Pancreas (tissue), 10 donors: ENCODE data around the gene SLC19A2. TPM values are rescaled to one million over a fixed set of nuclear protein-coding genes. Genes with fewer than 3 reads are reported as not detected.

Experiments used
- ATAC-seq, 4 donors: fragments of 200-7000 bp; cut with Tn5 transposase; one replicate each; pipeline versions ENCODE4 v1.8.0 to v1.9.1; 2020; ENCODE audit warnings: mild to moderate bottlenecking in 4 of 4, moderate library complexity in 4 of 4
- DNase-seq, 6 donors: peaks; one replicate each; pipeline ENCODE4 v3.0.0-alpha.2; 2020
- FAIRE-seq: peaks from 2 replicates; lab custom pipeline; 2012; peaks lifted over from hg19 to GRCh38; lab: Jason Lieb, UNC
- H3K27ac ChIP-seq, 4 donors: fragments of 200-600 bp; sonication (generic); 1 replicate in 3 of 4; 2 replicates in 1 of 4; pipeline versions ENCODE4 v1.5.0 to v1.8.0; 2020
- H3K27me3 ChIP-seq, 4 donors: fragments of 200-600 bp; one replicate each; pipeline ENCODE4 v1.8.0; 2021
- H3K36me3 ChIP-seq, 3 donors: fragments of 200-600 bp; sonication (generic) in 1 of 3; one replicate each; pipeline versions ENCODE4 v1.5.0 to v1.8.0; 2020 to 2021
- H3K4me1 ChIP-seq, 3 donors: fragments of 200-600 bp; one replicate each; pipeline ENCODE4 v1.8.0; 2021
- H3K4me3 ChIP-seq, 4 donors: fragments of 200-600 bp; sonication (generic) in 2 of 4; one replicate each; pipeline versions ENCODE4 v1.5.0 to v1.8.0; 2020 to 2021
- H3K9me3 ChIP-seq, 4 donors: fragments of 200-600 bp; one replicate each; pipeline ENCODE4 v1.8.0; 2021
- CTCF ChIP-seq, 4 donors: fragments of 200-600 bp; sonication (generic) in 3 of 4; IDR thresholded peaks; one replicate each; pipeline versions ENCODE4 v1.5.0 to v1.8.0; 2021; ENCODE audit warnings: antibody characterized with exemption in 4 of 4
- whole genome bisulfite sequencing, 2 donors: extraction: QIAGEN DNeasy Blood & Tissue Kit; methylation state at CpG; one replicate each; pipeline ENCODE4 v1.1.7; 2013; 5-methylcytosine and 5-hydroxymethylcytosine counted together
- intact Hi-C, 3 donors: fragments of 100-400 bp; cut with DNase I; formaldehyde crosslinking; loops; one replicate each; pipeline versions ENCODE4 v1.11.1 to v1.14.2; 2022
- polyA plus RNA-seq, 2 donors: library from polyadenylated mRNA; stranded (reverse); fragments of 200-250 nt; gene quantifications; one replicate each; pipeline ENCODE4 v1.2.3, GENCODE V29; 2013
- total RNA-seq, 6 donors: library from RNA; stranded (reverse); fragmentation: NEBNext Ultra II Directional in 4 of 6; extraction: Animal tissue kit (Norgen Biotek cat#: 25700) in 4 of 6; gene quantifications; one replicate each; pipeline versions ENCODE4 v1.2.1 to v1.2.4, GENCODE V29; 2021 to 2023
- donor health status: healthy with polysubstance abuse.
- donor health status: DM: no; HTN: no; CAD: no; lungs with moderate emphysema.
- donor health status: DM: no; HTN: no; CAD: no.
- donor health status: control.
- donor health status: control.
- donor health status: Bipolar disorder and iron deficiency.
- donor health status: DM: yes; HTN: yes; CAD: no.
- donor health status: DM: no; HTN: no; CAD: no.
- donor health status: DM: no; HTN: no; CAD: no.
- donor health status: DM: yes; HTN: yes; CAD: no.

Gene SLC19A2
- total and polyA plus RNA-seq, 8 donors = 3.7 to 10.1 (median 8.1) TPM

GRCh38 chr1:169451218-169451824 is 34.4 kb downstream of the SLC19A2 start:
- no peak for FAIRE-seq
- WGBS, 2 donors = 57 to 76% methylated on average over 1 of the region's 1 CpG
- Histone ChIP-seq H3K4me1 (no peaks in the 10 kb centered on the region), H3K27me3 (no peaks in the 10 kb centered on the region), H3K36me3 (no peaks in the 10 kb centered on the region), H3K4me3 (no peak overlapping the region), H3K27ac (no peak overlapping the region), H3K9me3 (no peaks in the 10 kb centered on the region)
- intact Hi-C loops = no loop called here
- TF ChIP-seq CTCF (IDR thresholded peaks at IDR 0.05) = no peak
- ATAC-seq = no peak
- no peak for DNase-seq

GRCh38 chr1:169443923-169444322 is 41.8 kb downstream of the SLC19A2 start:
- Histone ChIP-seq H3K4me1 (no peaks in the 10 kb centered on the region), H3K27ac (no peak overlapping the region), H3K9me3 (no peaks in the 10 kb centered on the region), H3K36me3 (no peaks in the 10 kb centered on the region), H3K27me3 (no peaks in the 10 kb centered on the region), H3K4me3 (no peak overlapping the region)
- TF ChIP-seq CTCF (IDR thresholded peaks at IDR 0.05) = no peak
- DNase-seq (no peak), FAIRE-seq (no peak), ATAC-seq (no peak)
- WGBS, 2 donors = 32 to 36% methylated on average over 3 of the region's 3 CpGs
- intact Hi-C loops = no loop called here

- DNase-seq (peak; percentile 27 to 69 (median 40)), ATAC-seq (peak; percentile 74 to 97 (median 87)), FAIRE-seq (no peak)
- Histone ChIP-seq H3K4me1 (no peaks in the 10 kb centered on the region), H3K9me3 (no peaks in the 10 kb centered on the region), H3K36me3 (no peaks in the 10 kb centered on the region), H3K4me3 (peak within 1 kb of the TSS; percentile 6 to 42 (median 22)), H3K27me3 (no peaks in the 10 kb centered on the region), H3K27ac (no peak within 1 kb of the TSS)
- intact Hi-C loops = no loop called here
- WGBS, 2 donors = 2 to 3% methylated on average over 29 of the region's 29 CpGs
- no peak for TF ChIP-seq CTCF (IDR thresholded peaks at IDR 0.05)
Measured at GRCh38 chr1:169427081-169427641, 58.6 kb downstream of the SLC19A2 start, which contains the start of gene CCDC181. CCDC181 (minus strand) TSS chr1:169427474; CDS start chr1:169424927, 2,547 bp downstream.

GRCh38 chr1:169426174-169426705 is 59.5 kb downstream of the SLC19A2 start:
- ATAC-seq (peak in 3 of 4 donors; percentile 36 to 56 (median 55)), DNase-seq (no peak), FAIRE-seq (no peak)
- Histone ChIP-seq H3K4me3 (peak overlapping the region in 2 of 4 donors; percentile 32 to 42), H3K36me3 (no peaks in the 10 kb centered on the region), H3K9me3 (no peaks in the 10 kb centered on the region), H3K27ac (no peak overlapping the region), H3K4me1 (no peaks in the 10 kb centered on the region), H3K27me3 (no peaks in the 10 kb centered on the region)
- no peak for TF ChIP-seq CTCF (IDR thresholded peaks at IDR 0.05)
- intact Hi-C loops = no loop called here
- WGBS, 2 donors = 65% methylated on average over 6 of the region's 6 CpGs

GRCh38 chr1:169421309-169421708 is 64.4 kb downstream of the SLC19A2 start:
- DNase-seq (no peak), ATAC-seq (no peak), FAIRE-seq (no peak)
- H3K36me3 ChIP-seq = no peaks in the 10 kb centered on the region
- no peak overlapping the region for H3K27ac ChIP-seq
- no peaks in the 10 kb centered on the region for H3K4me1 ChIP-seq
- H3K9me3 ChIP-seq = no peaks in the 10 kb centered on the region
- H3K4me3 ChIP-seq = no peak overlapping the region
- TF ChIP-seq CTCF (IDR thresholded peaks at IDR 0.05) = no peak
- H3K27me3 ChIP-seq = no peaks in the 10 kb centered on the region
- intact Hi-C loops = no loop called here
- 80 to 83% methylated on average over 5 of the region's 5 CpGs for WGBS, 2 donors
